H9 (cell line): ENCODE data around the gene COL4A4. TPM values are rescaled to one million over a fixed set of nuclear protein-coding genes. Genes with fewer than 3 reads are reported as not detected.

Source experiments
- DNase-seq: peaks from one replicate; pipeline ENCODE4 v3.0.0-alpha.2; 2017
- H2AFZ ChIP-seq: one replicate; pipeline ENCODE4 v1.6.1; 2013; ENCODE audit warnings: mild to moderate bottlenecking, low read length, control low read depth, moderate library complexity
- H2AK5ac ChIP-seq: 2 replicates; pipeline ENCODE4 v1.6.1; 2013; ENCODE audit warnings: low read length, control low read depth, mixed read lengths; ENCODE audit not compliant: insufficient read length
- H2BK120ac ChIP-seq: one replicate; pipeline ENCODE4 v1.6.1; 2013; ENCODE audit warnings: low read depth, mild to moderate bottlenecking, low read length, control low read depth, inconsistent platforms; ENCODE audit not compliant: poor library complexity, severe bottlenecking
- H2BK12ac ChIP-seq: 2 replicates; pipeline ENCODE4 v1.6.1; 2013; ENCODE audit warnings: low read length, control low read depth, mixed read lengths, low read depth; ENCODE audit not compliant: insufficient read length
- H2BK15ac ChIP-seq: 2 replicates; pipeline ENCODE4 v1.6.1; 2013; ENCODE audit warnings: low read depth, low read length, control low read depth
- H2BK20ac ChIP-seq: one replicate; pipeline ENCODE4 v1.6.1; 2013; ENCODE audit warnings: low read depth, mild to moderate bottlenecking, low read length, control low read depth, inconsistent platforms; ENCODE audit not compliant: poor library complexity, severe bottlenecking
- H2BK5ac ChIP-seq: 2 replicates; pipeline ENCODE4 v1.6.1; 2013; ENCODE audit warnings: low read length, control low read depth, mixed read lengths; ENCODE audit not compliant: insufficient read length
- H3K14ac ChIP-seq: 2 replicates; pipeline ENCODE4 v1.6.1; 2013; ENCODE audit warnings: low read length, control low read depth; ENCODE audit not compliant: insufficient read depth
- H3K18ac ChIP-seq: 2 replicates; pipeline ENCODE4 v1.6.1; 2013; ENCODE audit warnings: low read depth, mild to moderate bottlenecking, mixed read lengths, low read length, control low read depth; ENCODE audit not compliant: insufficient read length
- H3K23ac ChIP-seq: 2 replicates; pipeline ENCODE4 v1.6.1; 2013; ENCODE audit warnings: low read length, control low read depth, mixed read lengths, low read depth; ENCODE audit not compliant: insufficient read length
- H3K23me2 ChIP-seq: 2 replicates; pipeline ENCODE4 v1.6.1; 2013; ENCODE audit warnings: low read depth, mild to moderate bottlenecking, mixed read lengths, low read length, control low read depth; ENCODE audit not compliant: insufficient read length, poor library complexity, severe bottlenecking
- H3K27ac ChIP-seq: 2 replicates; pipeline ENCODE4 v1.5.1; 2013; ENCODE audit warnings: low read length, control low read depth, mixed read lengths, low read depth; ENCODE audit not compliant: insufficient read length
- H3K27me3 ChIP-seq: 2 replicates; pipeline ENCODE4 v1.6.1; 2013; ENCODE audit warnings: low read length, control low read depth, inconsistent platforms; ENCODE audit not compliant: insufficient read depth
- H3K4ac ChIP-seq: 2 replicates; pipeline ENCODE4 v1.6.1; 2013; ENCODE audit warnings: low read depth, mild to moderate bottlenecking, control low read depth, inconsistent platforms, low read length, moderate library complexity
- H3K4me1 ChIP-seq: 2 replicates; pipeline ENCODE4 v1.6.1; 2013; ENCODE audit warnings: low read length, control low read depth, inconsistent platforms; ENCODE audit not compliant: insufficient read depth
- H3K4me2 ChIP-seq: 2 replicates; pipeline ENCODE4 v1.6.1; 2013; ENCODE audit warnings: low read length, control low read depth, mixed read lengths; ENCODE audit not compliant: insufficient read length, insufficient read depth
- H3K56ac ChIP-seq: 2 replicates; pipeline ENCODE4 v1.6.1; 2013; ENCODE audit warnings: low read depth, mild to moderate bottlenecking, mixed read lengths, low read length, control low read depth; ENCODE audit not compliant: insufficient read length
- H3K79me1 ChIP-seq: 2 replicates; pipeline ENCODE4 v1.6.1; 2013; ENCODE audit warnings: low read depth, mild to moderate bottlenecking, moderate library complexity, low read length, control low read depth, inconsistent platforms; ENCODE audit not compliant: insufficient read depth, poor library complexity, severe bottlenecking
- H3K79me2 ChIP-seq: 2 replicates; pipeline ENCODE4 v1.6.1; 2013; ENCODE audit warnings: low read length, control low read depth, inconsistent platforms; ENCODE audit not compliant: insufficient read depth
- H3K9ac ChIP-seq: 2 replicates; pipeline ENCODE4 v1.6.1; 2013; ENCODE audit warnings: low read length, control low read depth, mixed read lengths; ENCODE audit not compliant: insufficient read length; ENCODE audit errors: extremely low read depth
- H3K9me3 ChIP-seq: one replicate; pipeline ENCODE4 v1.6.1; 2013; ENCODE audit warnings: low read depth, low read length, inconsistent platforms; ENCODE audit not compliant: control insufficient read depth
- H3T11ph ChIP-seq: one replicate; pipeline ENCODE4 v1.6.1; 2013; ENCODE audit warnings: mild to moderate bottlenecking, low read length, control low read depth, inconsistent platforms
- H4K20me1 ChIP-seq: one replicate; pipeline ENCODE4 v1.6.1; 2013; ENCODE audit not compliant: control insufficient read depth, insufficient read length, insufficient read depth
- H4K5ac ChIP-seq: 2 replicates; pipeline ENCODE4 v1.6.1; 2013; ENCODE audit warnings: low read depth, mild to moderate bottlenecking, mixed read lengths, low read length, control low read depth; ENCODE audit not compliant: insufficient read length
- H4K8ac ChIP-seq: replicated peaks from 2 replicates; pipeline ENCODE4 v1.6.1; 2013; ENCODE audit warnings: low read length, control low read depth, mixed read lengths, low read depth; ENCODE audit not compliant: insufficient read length
- H4K91ac ChIP-seq: 2 replicates; pipeline ENCODE4 v1.6.1; 2013; ENCODE audit warnings: low read depth, mild to moderate bottlenecking, moderate library complexity, mixed read lengths, low read length, control low read depth; ENCODE audit not compliant: insufficient read length
- H3K27ac Mint-ChIP-seq, 3 experiments: 2 replicates in 2 of 3; 3 replicates in 1 of 3; pipeline ENCODE4 v1.8.0; 2020 to 2021; ENCODE audit warnings: mixed read lengths in 3 of 3, mild to moderate bottlenecking in 1 of 3, moderate library complexity in 1 of 3
- H3K27me3 Mint-ChIP-seq: 2 replicates; pipeline ENCODE4 v1.8.0; 2021; ENCODE audit warnings: low read depth, mild to moderate bottlenecking, moderate library complexity, mixed read lengths
- H3K36me3 Mint-ChIP-seq, 3 experiments: 2 replicates in 2 of 3; 3 replicates in 1 of 3; pipeline ENCODE4 v1.8.0; 2020 to 2021; ENCODE audit warnings: low read depth in 3 of 3, mixed read lengths in 3 of 3; ENCODE audit not compliant: insufficient read depth in 1 of 3
- H3K4me1 Mint-ChIP-seq, 2 experiments: 2 replicates each; pipeline ENCODE4 v1.8.0; 2020; ENCODE audit warnings: mixed read lengths in 2 of 2
- H3K4me3 Mint-ChIP-seq, 2 experiments: 2 replicates in 1 of 2; 3 replicates in 1 of 2; pipeline ENCODE4 v1.8.0; 2020 to 2021; ENCODE audit warnings: mild to moderate bottlenecking in 2 of 2, mixed read lengths in 2 of 2, moderate library complexity in 1 of 2
- H3K9me3 Mint-ChIP-seq, 2 experiments: 2 replicates in 1 of 2; 3 replicates in 1 of 2; pipeline ENCODE4 v1.8.0; 2020; ENCODE audit warnings: mild to moderate bottlenecking in 2 of 2, mixed read lengths in 2 of 2, moderate library complexity in 1 of 2
- WGBS: extraction: QIAGEN DNeasy Blood & Tissue Kit; methylation state at CpG from one replicate; pipeline ENCODE4 v1.1.7; 2013; ENCODE audit warnings: missing lambda C conversion rate, low lambda C conversion rate, mixed read lengths; ENCODE audit not compliant: insufficient read length; ENCODE audit errors: extremely low coverage; 5-methylcytosine and 5-hydroxymethylcytosine counted together
- total RNA-seq: library from RNA; stranded (reverse); gene quantifications from 2 replicates; pipeline ENCODE4 v1.2.1, GENCODE V29; 2021
- TF ChIP-seq, protein P1 (sequence below): fragments of 200-600 bp; sonication (generic); conservative IDR thresholded peaks from 3 replicates; pipeline ENCODE4 v1.8.0; 2021; ENCODE audit warnings: antibody characterized with exemption, mild to moderate bottlenecking

Gene COL4A4
- total RNA-seq, 1 experiment from 2014 or later: 0.92 TPM

- WGBS: no CpG with 5 or more reads among the region's 6 CpGs
- H3K27ac Mint-ChIP-seq: 0 out of 7 replicates have a peak overlapping the region, but pooled peaks of 1 of the 3 experiments have one; percentile 35
- no peak overlapping the region for H3K4me2 ChIP-seq
Measured at GRCh38 chr2:227185615-227186232, 21.7 kb upstream of the COL4A4 start.

More at GRCh38 chr2:227185615-227186232, 21.7 kb upstream of the COL4A4 start:
- Histone ChIP-seq H2BK120ac (no peak overlapping the region), H2AFZ (no peak overlapping the region), H2BK5ac (no peak overlapping the region), H2BK20ac (no peak overlapping the region), H3K27ac (no peak overlapping the region), H4K91ac (no peak overlapping the region), H3K23ac (no peak overlapping the region), H4K20me1 (no peaks in the 10 kb centered on the region), H3K79me2 (no peaks in the 10 kb centered on the region), H3K18ac (no peak overlapping the region), H3K9me3 (no peaks in the 10 kb centered on the region), H3K9ac (no peak overlapping the region), H4K5ac (no peak overlapping the region), H3K14ac (no peak overlapping the region), H3K4ac (no peak overlapping the region), H4K8ac (no peak overlapping the region), H3T11ph (no peak overlapping the region), H2BK12ac (no peak overlapping the region), H3K79me1 (no peaks in the 10 kb centered on the region), H2AK5ac (no peak overlapping the region), H3K4me1 (peaks cover 11% of the 10 kb centered on the region; the same call in 1 of the 2 replicates), H3K23me2 (no peaks in the 10 kb centered on the region), H2BK15ac (no peak overlapping the region), H3K27me3 (no peaks in the 10 kb centered on the region), H3K56ac (no peak overlapping the region)
- peaks cover 3% of the 10 kb centered on the region; the same call in 1 of the 2 replicates for H3K27me3 Mint-ChIP-seq
- no peaks in the 10 kb centered on the region; a peak in 2 of 5 replicates for H3K9me3 Mint-ChIP-seq
- H3K36me3 Mint-ChIP-seq: peaks cover 0 to 5% (median 0%) of the 10 kb centered on the region in 3 experiments; a peak in 2 of 7 replicates
- H3K4me3 Mint-ChIP-seq: no peak overlapping the region
- H3K4me1 Mint-ChIP-seq: peaks cover 30 to 42% of the 10 kb centered on the region in 2 experiments
- DNase-seq: no peak
- TF ChIP-seq, protein P1, sequence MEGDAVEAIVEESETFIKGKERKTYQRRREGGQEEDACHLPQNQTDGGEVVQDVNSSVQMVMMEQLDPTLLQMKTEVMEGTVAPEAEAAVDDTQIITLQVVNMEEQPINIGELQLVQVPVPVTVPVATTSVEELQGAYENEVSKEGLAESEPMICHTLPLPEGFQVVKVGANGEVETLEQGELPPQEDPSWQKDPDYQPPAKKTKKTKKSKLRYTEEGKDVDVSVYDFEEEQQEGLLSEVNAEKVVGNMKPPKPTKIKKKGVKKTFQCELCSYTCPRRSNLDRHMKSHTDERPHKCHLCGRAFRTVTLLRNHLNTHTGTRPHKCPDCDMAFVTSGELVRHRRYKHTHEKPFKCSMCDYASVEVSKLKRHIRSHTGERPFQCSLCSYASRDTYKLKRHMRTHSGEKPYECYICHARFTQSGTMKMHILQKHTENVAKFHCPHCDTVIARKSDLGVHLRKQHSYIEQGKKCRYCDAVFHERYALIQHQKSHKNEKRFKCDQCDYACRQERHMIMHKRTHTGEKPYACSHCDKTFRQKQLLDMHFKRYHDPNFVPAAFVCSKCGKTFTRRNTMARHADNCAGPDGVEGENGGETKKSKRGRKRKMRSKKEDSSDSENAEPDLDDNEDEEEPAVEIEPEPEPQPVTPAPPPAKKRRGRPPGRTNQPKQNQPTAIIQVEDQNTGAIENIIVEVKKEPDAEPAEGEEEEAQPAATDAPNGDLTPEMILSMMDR: no peak
